Fibroblast of pulmonary artery (primary cell): ENCODE measurements around the gene OGFRL1.

ENCODE experiments used
- DNase-seq: peaks from one replicate; pipeline ENCODE4 v3.0.0-alpha.2; 2010; ENCODE audit warnings: low read depth
- H3K4me3 ChIP-seq: replicated peaks from 2 replicates; pipeline ENCODE4 v1.5.1; 2011; ENCODE audit warnings: low read depth, mild to moderate bottlenecking, control low read depth, low read length, moderate library complexity
- TF ChIP-seq, protein P1 (sequence below): IDR thresholded peaks from 2 replicates; pipeline ENCODE4 v1.5.1; 2011; ENCODE audit warnings: mild to moderate bottlenecking, control low read depth, low read length, inconsistent platforms; ENCODE audit errors: missing control alignments

The OGFRL1 gene

DNA sequence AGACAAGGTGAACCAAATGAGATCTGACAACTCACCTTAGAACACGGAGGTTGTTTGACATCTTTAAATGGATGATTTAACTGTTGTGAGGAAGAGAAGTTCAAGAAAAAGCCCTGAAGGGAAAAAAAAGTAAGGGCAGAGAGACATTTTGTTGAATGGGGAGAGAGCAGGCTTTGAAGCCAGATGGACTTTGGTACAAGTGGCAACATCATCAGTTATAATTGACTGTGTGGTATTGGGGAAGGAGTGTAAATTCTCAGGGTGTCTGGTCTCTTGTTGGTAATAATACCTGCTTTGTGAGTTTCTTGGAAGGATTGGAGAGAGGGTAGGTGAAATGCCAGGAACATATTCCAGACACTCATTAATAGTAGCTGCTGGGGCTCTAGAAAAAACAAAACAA, 21.6 kb downstream of the OGFRL1 start:
- TF ChIP-seq, protein P1, sequence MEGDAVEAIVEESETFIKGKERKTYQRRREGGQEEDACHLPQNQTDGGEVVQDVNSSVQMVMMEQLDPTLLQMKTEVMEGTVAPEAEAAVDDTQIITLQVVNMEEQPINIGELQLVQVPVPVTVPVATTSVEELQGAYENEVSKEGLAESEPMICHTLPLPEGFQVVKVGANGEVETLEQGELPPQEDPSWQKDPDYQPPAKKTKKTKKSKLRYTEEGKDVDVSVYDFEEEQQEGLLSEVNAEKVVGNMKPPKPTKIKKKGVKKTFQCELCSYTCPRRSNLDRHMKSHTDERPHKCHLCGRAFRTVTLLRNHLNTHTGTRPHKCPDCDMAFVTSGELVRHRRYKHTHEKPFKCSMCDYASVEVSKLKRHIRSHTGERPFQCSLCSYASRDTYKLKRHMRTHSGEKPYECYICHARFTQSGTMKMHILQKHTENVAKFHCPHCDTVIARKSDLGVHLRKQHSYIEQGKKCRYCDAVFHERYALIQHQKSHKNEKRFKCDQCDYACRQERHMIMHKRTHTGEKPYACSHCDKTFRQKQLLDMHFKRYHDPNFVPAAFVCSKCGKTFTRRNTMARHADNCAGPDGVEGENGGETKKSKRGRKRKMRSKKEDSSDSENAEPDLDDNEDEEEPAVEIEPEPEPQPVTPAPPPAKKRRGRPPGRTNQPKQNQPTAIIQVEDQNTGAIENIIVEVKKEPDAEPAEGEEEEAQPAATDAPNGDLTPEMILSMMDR: no peak
- no peak overlapping the region for H3K4me3 ChIP-seq
- no peak for DNase-seq

DNA sequence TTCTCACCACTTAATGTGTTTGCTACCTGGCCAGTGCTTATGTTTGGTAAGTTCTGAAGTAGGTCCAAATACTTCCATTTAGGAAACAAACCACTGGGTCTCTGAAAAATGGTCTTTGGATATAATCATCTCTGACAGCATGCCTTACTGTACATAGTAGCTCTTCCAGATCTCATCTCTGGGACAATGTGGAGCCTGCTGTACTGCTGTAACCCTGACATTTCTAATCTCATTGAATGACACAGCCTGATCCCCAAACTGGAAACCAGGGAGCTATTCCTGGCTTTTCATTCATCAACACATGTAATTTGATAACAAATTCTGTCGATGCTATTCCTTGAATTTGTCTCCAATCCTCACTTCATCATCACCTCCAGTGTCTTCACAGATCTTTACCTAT, 23.5 kb downstream of the OGFRL1 start:
- H3K4me3 ChIP-seq: no peak overlapping the region
- DNase-seq: no peak
- TF ChIP-seq, protein P1: no peak

DNA sequence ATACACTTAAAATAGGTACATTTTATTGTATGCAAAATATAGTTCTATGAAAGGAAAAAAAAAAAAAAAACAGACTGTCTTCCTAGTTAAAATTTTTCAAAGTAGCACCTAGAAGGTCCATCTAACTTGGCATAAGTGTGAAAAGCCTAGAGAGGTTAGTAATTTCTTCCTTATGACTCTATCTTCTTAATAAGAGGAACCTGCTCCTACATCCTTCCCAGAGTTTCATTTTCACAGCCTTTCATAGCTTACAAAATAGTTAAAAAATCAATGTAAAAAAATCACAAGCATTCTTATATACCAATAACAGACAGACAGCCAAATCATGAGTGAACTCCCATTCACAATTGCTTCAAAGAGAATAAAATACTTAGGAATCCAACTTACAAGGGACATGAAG, 28.8 kb downstream of the OGFRL1 start:
- no peak for DNase-seq
- TF ChIP-seq, protein P1: no peak
- H3K4me3 ChIP-seq: no peak overlapping the region

DNA sequence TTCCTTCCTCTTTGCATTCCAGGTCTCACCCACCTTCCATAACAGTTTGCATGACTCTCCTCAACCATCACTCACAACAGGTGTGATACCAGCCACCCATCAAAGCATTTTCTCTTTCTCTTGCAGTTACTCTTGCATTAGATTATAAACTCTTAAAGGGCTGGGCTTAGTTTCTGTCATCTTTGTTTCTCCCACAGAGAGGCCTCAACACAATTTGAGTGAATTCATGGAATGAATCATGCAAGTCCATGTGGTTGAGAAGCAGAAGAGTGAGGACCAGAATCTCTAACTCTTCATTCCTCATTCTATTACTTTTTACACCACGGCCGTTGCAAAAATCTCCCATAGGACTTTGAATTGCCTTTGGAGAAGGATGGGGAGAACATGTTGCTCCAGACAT, 31.4 kb downstream of the OGFRL1 start:
- no peak for DNase-seq
- TF ChIP-seq, protein P1: no peak
- no peak overlapping the region for H3K4me3 ChIP-seq

DNA sequence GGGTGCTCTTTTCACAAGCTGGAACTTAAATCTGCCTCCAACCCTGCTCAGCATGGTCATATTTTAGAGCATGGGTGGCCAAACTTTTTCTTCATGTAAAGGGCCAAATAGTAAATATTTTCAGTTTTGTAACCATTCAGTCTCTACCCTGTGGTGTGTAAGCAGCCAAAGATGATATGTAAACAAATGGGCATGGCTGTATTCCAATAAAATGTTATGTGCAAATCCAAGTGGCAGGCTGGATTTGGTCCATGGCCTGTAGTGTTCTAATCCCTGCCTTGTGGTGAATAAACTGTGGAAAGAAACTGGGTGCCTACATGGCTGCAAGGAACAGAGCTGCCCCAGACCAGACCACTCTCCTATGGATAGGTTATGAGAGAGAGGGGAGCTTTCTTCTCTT, 32.7 kb downstream of the OGFRL1 start:
- TF ChIP-seq, protein P1: no peak
- no peak overlapping the region for H3K4me3 ChIP-seq
- DNase-seq: no peak

DNA sequence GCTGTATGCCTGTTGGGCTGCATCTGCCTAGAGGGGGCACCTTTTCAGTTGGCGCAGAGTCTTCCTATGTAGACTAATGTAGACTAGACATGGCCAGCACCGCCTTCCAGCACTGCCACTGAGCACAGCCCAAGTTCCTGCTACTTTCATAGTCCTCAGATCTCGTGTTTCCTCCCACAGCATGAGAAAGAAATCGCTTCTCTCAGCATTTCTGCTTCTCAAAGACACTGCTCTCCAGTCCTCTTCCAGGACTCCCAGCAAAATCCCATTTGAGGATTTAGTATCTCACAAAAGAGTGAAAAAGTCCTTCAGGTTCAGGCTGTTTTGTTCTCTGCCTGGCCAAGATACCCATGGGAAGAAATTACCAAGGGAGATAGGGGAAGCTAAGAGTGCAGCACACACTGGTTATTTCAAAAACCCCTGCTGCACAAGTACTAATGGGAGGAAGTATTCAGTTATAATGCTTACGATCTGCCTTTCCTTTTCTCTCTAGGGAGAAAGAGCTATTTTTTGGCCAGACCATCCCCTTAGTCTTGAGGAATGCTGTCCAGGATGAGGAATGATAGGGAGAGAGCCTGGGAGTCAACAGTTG, 35.7 kb downstream of the OGFRL1 start:
- no peak overlapping the region for H3K4me3 ChIP-seq
- TF ChIP-seq, protein P1: no peak
- DNase-seq: no peak

DNA sequence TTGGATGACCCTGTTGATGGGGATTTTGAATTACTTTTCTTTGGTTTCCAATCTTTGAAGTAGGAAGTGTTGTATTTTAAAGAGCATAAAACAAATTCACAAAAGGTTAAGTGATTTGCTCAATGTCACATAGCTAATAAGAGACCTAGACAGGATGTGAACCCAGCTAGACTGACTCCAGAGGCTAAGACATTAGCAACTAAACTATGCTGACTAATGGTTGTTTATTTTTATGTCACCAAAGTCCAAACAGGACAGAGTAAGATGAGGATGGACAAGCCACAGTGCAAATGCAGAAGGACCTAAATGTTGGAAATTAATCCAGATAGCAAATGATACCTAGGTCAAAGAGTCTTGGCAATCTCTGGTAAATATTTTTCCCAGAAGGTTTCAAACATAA, 38.0 kb downstream of the OGFRL1 start:
- TF ChIP-seq, protein P1: no peak
- no peak overlapping the region for H3K4me3 ChIP-seq
- no peak for DNase-seq
